OCI-LY7 (cell line): Measurements from ENCODE around the gene GOLGA7B. TPM values are rescaled to one million over a fixed set of nuclear protein-coding genes. Genes with fewer than 3 reads are reported as not detected.

Source experiments
- BruUV-seq: library from RNA; stranded (reverse); fragments of 400-500 nt; replicated peaks from 2 replicates; lab custom pipeline; 2021; lab: Mats Ljungman, UMichigan
- CTCF ChIA-PET: fragments of 300-600 bp; sonication (Branson Sonifier 250); formaldehyde crosslinking; loops from one replicate; lab custom pipeline; 2022; ENCODE audit warnings: antibody characterized with exemption; ENCODE audit not compliant: unreplicated experiment; lab: Charles Lee
- POLR2A ChIA-PET: fragments of 300-600 bp; sonication (Branson Sonifier 250); formaldehyde crosslinking; loops from one replicate; lab custom pipeline; 2022; ENCODE audit warnings: antibody characterized with exemption; lab: Charles Lee
- DNase-seq: peaks from one replicate; pipeline ENCODE4 v3.0.0-alpha.2; 2015; ENCODE audit warnings: low spot score
- H2AFZ ChIP-seq: fragments of 200-600 bp; sonication (generic), shearing (Covaris generic); 2 replicates; pipeline ENCODE4 v1.6.1; 2014; ENCODE audit warnings: mild to moderate bottlenecking, antibody characterized with exemption, low read length, moderate library complexity
- H3K27ac ChIP-seq: fragments of 200-600 bp; sonication (generic); 2 replicates; pipeline ENCODE4 v1.5.1; 2014; ENCODE audit warnings: mixed run types, low read depth, mild to moderate bottlenecking, moderate library complexity, low read length, inconsistent platforms; ENCODE audit not compliant: poor library complexity, severe bottlenecking
- H3K36me3 ChIP-seq: fragments of 200-600 bp; sonication (generic); 2 replicates; pipeline ENCODE4 v1.6.1; 2014; ENCODE audit warnings: mild to moderate bottlenecking, antibody characterized with exemption, low read length, moderate library complexity, mixed read lengths; ENCODE audit not compliant: insufficient read depth
- H3K4me1 ChIP-seq: fragments of 200-600 bp; sonication (generic); 2 replicates; pipeline ENCODE4 v1.5.1; 2014; ENCODE audit warnings: mild to moderate bottlenecking, low read length; ENCODE audit not compliant: insufficient read depth, poor library complexity, severe bottlenecking
- H3K4me2 ChIP-seq: fragments of 200-600 bp; sonication (generic); 2 replicates; pipeline ENCODE4 v1.6.1; 2014; ENCODE audit warnings: mild to moderate bottlenecking, low read length
- H3K4me3 ChIP-seq: fragments of 200-600 bp; sonication (generic); 2 replicates; pipeline ENCODE4 v1.5.1; 2014; ENCODE audit warnings: mild to moderate bottlenecking, low read depth, low read length; ENCODE audit not compliant: poor library complexity, severe bottlenecking
- H3K79me2 ChIP-seq: fragments of 200-600 bp; sonication (generic); 2 replicates; pipeline ENCODE4 v1.6.1; 2016; ENCODE audit warnings: low read depth, mild to moderate bottlenecking, low read length, moderate library complexity, mixed read lengths; ENCODE audit not compliant: insufficient read depth
- H3K9me2 ChIP-seq: fragments of 200-600 bp; sonication (generic); 2 replicates; pipeline ENCODE4 v1.6.1; 2016; ENCODE audit warnings: mild to moderate bottlenecking, low read length, mixed read lengths; ENCODE audit not compliant: insufficient read depth
- H3K9me3 ChIP-seq: fragments of 200-600 bp; sonication (generic); 2 replicates; pipeline ENCODE4 v1.6.1; 2014; ENCODE audit warnings: mild to moderate bottlenecking, mixed run types, low read length, mixed read lengths
- H4K20me1 ChIP-seq: fragments of 200-600 bp; sonication (generic); 2 replicates; pipeline ENCODE4 v1.6.1; 2014; ENCODE audit warnings: mild to moderate bottlenecking, antibody characterized with exemption, low read length, moderate library complexity, mixed read lengths; ENCODE audit not compliant: insufficient read depth
- EZH2phosphoT487 ChIP-seq: fragments of 200-600 bp; sonication (generic); IDR thresholded peaks from 2 replicates; pipeline ENCODE4 v1.6.1; 2018; ENCODE audit warnings: low read depth, borderline replicate concordance, mild to moderate bottlenecking, mixed run types, antibody characterized with exemption, low read length, moderate library complexity, mixed read lengths
- intact Hi-C: fragments of 100-400 bp; cut with micrococcal nuclease; formaldehyde crosslinking; loops from one replicate; pipeline ENCODE4 v1.10.0; 2022; ENCODE audit not compliant: unreplicated experiment
- total RNA-seq, 2 experiments: library from RNA; depleted of rRNA in 1 of 2; stranded (reverse); fragments of >200 nt in 1 of 2; shearing (Covaris generic) in 1 of 2; gene quantifications; 2 replicates each; pipeline ENCODE4 v1.2.3, GENCODE V29; 2014 to 2022
- TF ChIP-seq, protein P1 (sequence below): fragments of 200-600 bp; sonication (generic); conservative IDR thresholded peaks from 2 replicates; pipeline ENCODE4 v1.5.1; 2014; ENCODE audit warnings: mild to moderate bottlenecking, antibody characterized with exemption, low read length, moderate library complexity, mixed read lengths

GOLGA7B gene
- total RNA-seq, 2 experiments from 2014 or later, result 0.08 to 0.09 TPM

- CTCF ChIA-PET, result interaction anchor here (0.6 kb wide), 1 partner anchor 83 kb away, joined by 5 read pairs; no protein-coding TSS in a partner anchor
- peak overlapping the region; percentile 34; the same call in 1 of the 2 replicates for H2AFZ ChIP-seq
Measured at GRCh38 chr10:97849103-97849686, 448 bp upstream of the GOLGA7B start.

GRCh38 chr10:97850446-97850845 lies 803 bp downstream of the GOLGA7B start:
- H2AFZ ChIP-seq, result no peak overlapping the region
- no peaks in the 10 kb centered on the region for H3K79me2 ChIP-seq
- H3K9me3 ChIP-seq, result no peaks in the 10 kb centered on the region
- H3K9me2 ChIP-seq, result no peaks in the 10 kb centered on the region
- H3K27ac ChIP-seq, result no peak overlapping the region
- no peaks in the 10 kb centered on the region for H3K4me1 ChIP-seq
- ChIA-PET POLR2A (no interaction called here), CTCF (no interaction called here)
- H3K4me3 ChIP-seq, result no peak overlapping the region
- TF ChIP-seq, protein P1, sequence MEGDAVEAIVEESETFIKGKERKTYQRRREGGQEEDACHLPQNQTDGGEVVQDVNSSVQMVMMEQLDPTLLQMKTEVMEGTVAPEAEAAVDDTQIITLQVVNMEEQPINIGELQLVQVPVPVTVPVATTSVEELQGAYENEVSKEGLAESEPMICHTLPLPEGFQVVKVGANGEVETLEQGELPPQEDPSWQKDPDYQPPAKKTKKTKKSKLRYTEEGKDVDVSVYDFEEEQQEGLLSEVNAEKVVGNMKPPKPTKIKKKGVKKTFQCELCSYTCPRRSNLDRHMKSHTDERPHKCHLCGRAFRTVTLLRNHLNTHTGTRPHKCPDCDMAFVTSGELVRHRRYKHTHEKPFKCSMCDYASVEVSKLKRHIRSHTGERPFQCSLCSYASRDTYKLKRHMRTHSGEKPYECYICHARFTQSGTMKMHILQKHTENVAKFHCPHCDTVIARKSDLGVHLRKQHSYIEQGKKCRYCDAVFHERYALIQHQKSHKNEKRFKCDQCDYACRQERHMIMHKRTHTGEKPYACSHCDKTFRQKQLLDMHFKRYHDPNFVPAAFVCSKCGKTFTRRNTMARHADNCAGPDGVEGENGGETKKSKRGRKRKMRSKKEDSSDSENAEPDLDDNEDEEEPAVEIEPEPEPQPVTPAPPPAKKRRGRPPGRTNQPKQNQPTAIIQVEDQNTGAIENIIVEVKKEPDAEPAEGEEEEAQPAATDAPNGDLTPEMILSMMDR, result no peak
- no peak for TF ChIP-seq EZH2phosphoT487
- H3K4me2 ChIP-seq, result no peak overlapping the region
- no TSS peak for BruUV-seq
- intact Hi-C loops, result no loop called here
- no peaks in the 10 kb centered on the region for H3K36me3 ChIP-seq
- no peak for DNase-seq
- H4K20me1 ChIP-seq, result no peaks in the 10 kb centered on the region; the same call in 1 of the 2 replicates

More at GRCh38 chr10:97849103-97849686, 448 bp upstream of the GOLGA7B start:
- POLR2A ChIA-PET, result no interaction called here
- Histone ChIP-seq H3K4me3 (peak overlapping the region; percentile 71), H4K20me1 (no peaks in the 10 kb centered on the region; the same call in 1 of the 2 replicates), H3K79me2 (no peaks in the 10 kb centered on the region), H3K36me3 (no peaks in the 10 kb centered on the region), H3K9me2 (no peaks in the 10 kb centered on the region), H3K9me3 (no peaks in the 10 kb centered on the region), H3K4me2 (peak overlapping the region; percentile 62), H3K4me1 (no peaks in the 10 kb centered on the region), H3K27ac (no peak overlapping the region)
- DNase-seq, result peak; percentile 5
- TF ChIP-seq EZH2phosphoT487, result no peak
- TF ChIP-seq, protein P1, result no peak
- no TSS peak for BruUV-seq
- intact Hi-C loops, result no loop called here

- Histone ChIP-seq H3K36me3 (no peaks in the 10 kb centered on the region), H3K4me1 (no peaks in the 10 kb centered on the region), H3K27ac (no peak overlapping the region), H3K9me3 (no peaks in the 10 kb centered on the region), H2AFZ (no peak overlapping the region), H3K9me2 (no peaks in the 10 kb centered on the region), H3K4me3 (no peak overlapping the region), H4K20me1 (no peaks in the 10 kb centered on the region; the same call in 1 of the 2 replicates), H3K79me2 (no peaks in the 10 kb centered on the region), H3K4me2 (no peak overlapping the region)
- TF ChIP-seq, protein P1, result no peak
- TF ChIP-seq EZH2phosphoT487, result no peak
- BruUV-seq, result no TSS peak
- POLR2A ChIA-PET, result no interaction called here
- CTCF ChIA-PET, result no interaction called here
- DNase-seq, result peak; percentile 19
- intact Hi-C loops, result no loop called here
Measured at GRCh38 chr10:97851341-97852001, 1.8 kb downstream of the GOLGA7B start.
